Fibroblast of skin of scalp (primary cell): ENCODE data around the gene SLC12A8.
A peak's percentile ranks its signal among the peaks of the same experiment; 100 is the strongest.

Experiments
- DNase-seq: peaks from one replicate; pipeline ENCODE4 v3.0.0-alpha.2; 2013

SLC12A8 gene

DNA sequence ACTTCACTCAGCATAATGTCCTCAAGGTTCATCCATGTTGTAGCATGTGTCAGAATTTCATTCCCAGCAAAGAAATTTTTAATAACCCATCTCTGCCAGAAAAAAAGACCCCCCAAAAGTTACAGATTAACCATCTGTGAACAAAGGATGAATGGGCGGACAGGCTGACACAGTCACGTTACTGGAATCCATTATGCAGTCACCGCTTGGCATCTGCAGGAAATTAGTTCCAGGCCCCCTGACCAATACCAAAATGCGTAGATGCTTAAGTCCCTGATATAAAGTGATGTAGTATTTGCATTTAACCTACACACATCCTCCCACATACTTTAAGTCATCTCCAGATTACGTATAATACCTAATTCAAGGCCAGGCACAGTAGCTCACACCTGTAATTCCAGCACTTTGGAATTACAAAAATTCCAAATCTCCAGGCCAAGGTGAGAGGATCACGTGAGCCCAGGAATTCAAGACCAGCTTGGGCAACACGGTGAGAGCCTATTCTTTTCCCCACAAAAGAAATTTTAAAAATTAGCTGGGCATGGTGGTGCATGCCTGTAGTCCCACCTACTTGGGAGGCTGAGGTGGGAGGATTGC lies 1.5 kb upstream of the SLC12A8 start:
- peak; percentile 87 for DNase-seq

DNA sequence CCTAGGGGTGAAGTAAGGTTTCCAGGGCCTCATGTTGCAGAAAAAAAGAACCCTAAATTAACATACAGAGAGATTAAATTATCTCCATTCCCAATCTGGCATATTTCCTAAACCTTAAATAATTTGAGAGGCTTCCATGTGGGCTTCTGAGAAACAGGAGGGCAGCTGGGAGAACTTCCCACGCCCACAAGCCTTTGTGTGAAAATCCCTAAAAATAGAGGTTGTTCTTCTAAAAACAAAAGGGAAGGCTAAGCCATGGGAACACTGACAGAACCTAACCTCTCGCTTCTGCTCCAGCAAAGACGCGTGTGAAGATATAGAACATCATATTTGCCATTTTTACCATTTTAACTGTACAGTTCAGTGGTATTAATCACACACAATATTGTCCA lies 812 bp upstream of the SLC12A8 start:
- peak; percentile 45 for DNase-seq

DNA sequence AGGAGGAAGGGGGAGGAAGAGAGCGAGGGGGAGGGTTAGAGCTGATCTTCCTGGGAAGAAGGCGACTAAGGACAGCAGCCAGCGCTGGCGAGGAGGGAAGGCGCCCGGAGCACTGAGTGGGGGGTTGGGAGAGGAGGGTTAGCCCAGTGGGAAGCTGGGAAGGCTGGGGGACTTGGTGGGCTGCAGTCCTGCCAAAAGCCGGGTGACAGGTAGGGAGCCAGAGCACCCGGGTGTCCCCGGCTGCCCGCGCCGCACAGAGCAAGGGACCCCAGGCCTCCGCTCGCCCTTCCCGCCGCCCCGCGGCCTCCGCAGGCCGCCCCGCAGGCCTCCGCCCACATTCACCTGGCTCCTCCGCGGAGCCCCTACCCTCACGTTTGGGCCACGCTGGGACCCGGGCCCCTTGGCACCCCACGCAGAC lies 448 bp downstream of the SLC12A8 start:
- no peak for DNase-seq

DNA sequence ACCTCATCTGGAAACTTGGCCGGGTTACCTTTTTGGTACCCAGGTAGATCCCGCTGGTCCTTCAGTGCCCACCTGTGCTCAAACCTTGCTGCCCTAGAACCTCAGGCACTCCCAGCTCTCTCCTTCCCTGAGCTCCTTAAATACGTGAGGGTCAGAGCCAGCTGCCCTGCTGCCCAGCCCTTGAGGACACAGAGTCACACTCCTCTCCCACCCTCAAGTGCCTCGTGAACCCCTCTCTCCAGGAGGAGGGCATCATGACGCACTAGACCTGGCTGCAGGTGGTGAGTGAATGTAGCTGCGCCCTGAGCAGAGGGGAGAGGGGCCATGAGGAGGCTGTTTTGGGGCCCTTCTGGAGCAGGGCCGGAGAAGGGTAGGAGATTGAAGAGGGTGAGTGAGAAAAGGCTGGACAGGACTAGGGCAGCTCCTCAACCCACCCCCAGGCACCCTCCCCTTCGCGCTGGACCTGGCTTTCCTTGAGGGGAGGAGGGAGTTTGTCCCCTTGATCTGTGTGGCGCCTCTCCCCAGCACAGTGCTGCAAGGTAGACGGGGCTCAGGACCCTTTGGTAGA lies 941 bp downstream of the SLC12A8 start:
- DNase-seq, result no peak

DNA sequence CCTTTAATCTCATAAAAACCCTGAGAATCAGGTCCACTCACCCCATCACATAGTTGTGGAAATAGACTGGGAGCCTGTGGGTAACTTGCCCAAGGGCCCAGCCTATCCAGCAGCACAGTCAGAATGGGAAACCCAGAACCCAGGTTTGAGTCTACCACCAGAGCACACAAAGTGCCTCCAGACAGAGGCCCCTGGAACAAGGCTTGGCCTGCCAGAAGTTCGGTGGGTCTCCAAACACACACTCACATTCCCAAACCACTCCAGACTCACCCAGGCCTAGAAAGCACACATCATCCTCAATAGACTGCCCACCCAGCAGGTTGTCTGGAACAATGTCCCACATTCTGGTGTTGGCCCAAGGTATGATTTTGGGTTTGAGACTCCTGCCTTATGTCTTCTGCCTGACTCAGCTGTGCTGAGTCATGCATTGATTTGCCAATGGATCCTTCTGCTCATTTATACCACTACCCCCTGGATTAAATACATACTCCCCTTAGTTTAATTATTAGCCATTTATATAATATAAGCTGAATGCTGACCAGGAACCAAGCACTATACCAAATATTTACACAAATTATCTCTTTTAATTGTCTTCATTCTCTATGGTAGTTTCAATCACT lies 4.5 kb downstream of the SLC12A8 start:
- no peak for DNase-seq

DNA sequence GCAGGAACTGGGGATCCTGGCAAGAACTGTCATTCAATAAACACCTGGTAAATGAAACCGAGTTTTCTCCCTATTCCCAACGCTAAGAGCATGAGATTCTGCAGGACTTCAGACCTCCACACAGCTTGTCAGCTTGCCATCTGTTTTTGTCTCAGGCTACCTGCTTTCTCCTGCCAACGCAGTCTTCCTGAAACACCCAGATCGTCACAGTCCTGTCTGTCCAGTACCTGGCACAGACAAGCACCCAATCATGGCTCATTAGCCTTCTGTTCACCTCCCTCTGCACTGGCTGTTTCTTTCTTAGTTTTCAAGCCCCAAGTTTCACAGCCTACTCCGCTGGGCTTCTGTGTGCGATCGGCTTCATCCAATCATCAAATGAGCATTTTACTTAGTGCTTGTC lies 5.0 kb downstream of the SLC12A8 start:
- DNase-seq, result no peak

DNA sequence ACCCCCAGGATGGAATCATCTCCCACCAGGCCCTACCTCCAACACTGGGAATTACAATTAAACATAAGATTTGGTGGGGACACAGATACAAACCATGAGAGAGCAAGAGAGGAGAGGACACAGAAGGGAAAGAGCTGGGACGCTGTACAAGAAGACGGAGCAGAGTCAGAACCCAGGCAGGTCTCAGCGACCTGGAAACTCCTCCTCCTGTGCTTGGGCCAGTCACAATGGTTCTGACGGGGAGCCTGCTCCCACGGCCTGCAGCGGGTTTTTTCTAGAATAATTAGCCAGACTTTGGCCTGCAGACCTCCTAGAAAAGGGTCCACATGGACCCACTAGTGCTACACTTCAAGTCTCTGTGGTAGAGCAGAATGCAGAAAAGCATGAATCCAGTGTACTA lies 5.6 kb downstream of the SLC12A8 start:
- no peak for DNase-seq

DNA sequence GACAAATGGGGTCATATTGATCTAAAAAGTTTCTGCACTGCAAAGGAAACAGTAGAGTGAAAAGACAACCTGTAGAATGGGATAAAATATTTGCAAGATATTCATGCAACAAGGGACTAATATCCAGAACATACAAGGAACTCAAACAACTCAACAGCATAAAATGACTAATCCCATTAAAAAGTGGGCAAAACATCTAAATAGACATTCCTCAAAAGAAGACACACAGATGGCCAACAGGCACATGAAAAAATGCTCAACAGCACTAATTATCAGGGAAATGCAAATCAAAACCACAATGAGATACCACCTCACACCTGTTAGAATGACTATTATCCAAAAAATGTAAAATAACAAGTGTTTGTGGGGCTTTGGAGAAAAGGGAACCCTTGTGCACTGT lies 8.8 kb downstream of the SLC12A8 start:
- DNase-seq, result no peak

DNA sequence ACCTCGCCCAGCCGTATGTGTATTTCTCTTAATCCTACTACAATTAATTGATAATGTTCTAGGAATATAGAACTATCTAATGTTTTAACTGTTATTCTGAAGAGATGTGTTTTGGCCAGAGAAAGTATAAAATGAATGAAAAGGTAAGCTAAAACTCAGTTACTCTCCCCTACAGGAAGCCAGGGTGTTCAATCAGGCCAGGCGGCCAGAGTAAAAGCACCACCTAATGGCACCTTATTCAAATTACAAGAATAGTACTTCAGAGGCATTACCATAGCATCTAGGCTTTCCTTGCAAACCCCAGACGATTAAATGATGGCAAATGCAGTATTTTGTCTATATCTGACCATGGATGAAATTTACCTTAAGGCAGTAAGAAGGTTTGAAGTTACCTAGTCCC lies 10.4 kb downstream of the SLC12A8 start:
- no peak for DNase-seq

DNA sequence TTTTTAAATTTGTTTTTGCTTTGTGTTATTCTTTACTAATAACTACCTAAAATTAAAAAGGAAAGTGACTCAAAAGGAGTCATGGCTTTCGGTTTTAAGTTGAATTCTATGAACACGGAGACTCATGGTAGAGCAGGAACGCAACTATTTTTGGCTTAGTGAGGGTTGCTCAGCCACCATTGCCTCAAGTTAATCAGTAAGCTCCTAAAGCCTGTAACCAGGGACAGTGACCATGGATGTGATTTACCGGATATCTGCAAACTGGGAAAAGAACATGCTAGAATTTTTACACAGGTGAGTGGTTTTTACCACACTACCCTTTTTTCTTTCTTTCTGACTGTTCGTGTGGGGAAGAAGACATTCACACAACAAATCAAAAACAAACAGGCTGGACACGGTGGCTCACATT lies 11.8 kb downstream of the SLC12A8 start:
- no peak for DNase-seq

DNA sequence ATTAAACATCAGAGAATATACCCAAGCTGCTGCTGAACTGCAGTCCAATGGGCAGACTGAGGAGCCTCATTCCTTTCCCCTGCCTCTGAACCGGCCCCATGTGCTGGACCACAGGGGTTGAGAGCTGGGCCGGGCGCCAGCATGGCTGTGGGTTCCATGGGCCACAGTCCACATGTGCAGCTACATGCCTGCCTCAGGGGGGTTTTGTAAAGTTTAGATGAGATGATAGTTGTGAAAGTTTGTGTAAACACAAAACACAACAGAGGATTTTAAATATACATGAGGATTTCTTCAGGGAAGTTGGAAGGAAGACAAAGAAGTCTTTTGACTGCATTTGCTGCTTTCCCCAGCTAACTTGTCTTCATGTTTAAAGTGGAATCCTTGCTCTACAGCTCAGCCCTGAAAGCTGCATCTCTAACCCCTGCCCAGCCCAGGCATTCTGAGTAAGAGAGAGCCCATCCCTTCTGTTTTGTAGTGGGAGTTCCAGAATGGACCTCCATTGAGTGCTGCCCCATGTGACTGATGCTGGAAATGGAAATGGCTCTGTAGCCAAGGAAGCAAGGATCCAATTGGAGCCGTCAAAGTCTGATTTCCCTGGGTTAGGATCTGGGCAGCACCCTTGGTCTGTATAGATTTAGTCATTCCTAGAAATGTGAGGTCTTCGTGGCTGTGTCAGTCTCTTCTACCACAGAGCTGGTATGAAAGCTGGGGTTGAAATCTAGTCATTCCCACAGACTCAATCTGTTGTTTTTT lies 17.5 kb downstream of the SLC12A8 start:
- DNase-seq, result peak; percentile 93

DNA sequence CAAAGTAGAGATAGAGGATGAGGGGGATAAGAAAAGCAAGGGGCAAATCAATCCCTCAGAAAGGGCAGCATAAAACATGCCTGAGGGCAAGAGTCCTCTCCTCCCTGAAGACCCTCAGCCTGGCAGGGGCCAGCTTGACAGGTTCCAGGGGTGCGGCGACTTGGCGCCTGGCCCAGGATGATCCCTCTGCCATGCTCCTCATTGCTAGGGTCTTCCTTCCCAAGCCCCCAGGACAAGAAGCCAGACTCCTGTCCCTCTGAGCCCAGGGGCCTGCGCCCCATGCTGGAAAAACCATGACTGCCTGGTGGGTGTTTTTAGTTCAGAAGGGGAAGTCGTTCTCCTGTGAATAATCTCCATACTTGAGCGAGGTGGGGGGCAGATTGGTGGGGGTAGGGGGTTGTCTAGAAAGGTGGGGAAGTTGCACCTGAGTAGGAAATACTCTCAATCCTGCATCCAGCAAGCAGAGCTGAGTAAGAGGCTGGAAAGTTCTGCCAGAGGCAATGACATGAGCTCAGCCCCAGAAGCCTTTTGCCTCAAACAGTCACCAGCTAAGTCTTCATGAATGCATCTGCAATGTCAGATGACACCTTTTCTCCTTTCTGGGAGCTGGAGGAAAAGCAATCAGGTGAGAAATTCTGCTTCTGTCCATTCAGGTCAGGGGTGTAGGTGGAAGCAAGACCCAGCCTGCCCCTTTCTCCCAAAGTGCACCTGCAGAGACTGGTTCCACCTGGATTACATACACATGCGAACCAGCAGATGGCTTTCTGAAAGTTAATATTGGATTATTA lies 18.3 kb downstream of the SLC12A8 start:
- DNase-seq, result no peak

DNA sequence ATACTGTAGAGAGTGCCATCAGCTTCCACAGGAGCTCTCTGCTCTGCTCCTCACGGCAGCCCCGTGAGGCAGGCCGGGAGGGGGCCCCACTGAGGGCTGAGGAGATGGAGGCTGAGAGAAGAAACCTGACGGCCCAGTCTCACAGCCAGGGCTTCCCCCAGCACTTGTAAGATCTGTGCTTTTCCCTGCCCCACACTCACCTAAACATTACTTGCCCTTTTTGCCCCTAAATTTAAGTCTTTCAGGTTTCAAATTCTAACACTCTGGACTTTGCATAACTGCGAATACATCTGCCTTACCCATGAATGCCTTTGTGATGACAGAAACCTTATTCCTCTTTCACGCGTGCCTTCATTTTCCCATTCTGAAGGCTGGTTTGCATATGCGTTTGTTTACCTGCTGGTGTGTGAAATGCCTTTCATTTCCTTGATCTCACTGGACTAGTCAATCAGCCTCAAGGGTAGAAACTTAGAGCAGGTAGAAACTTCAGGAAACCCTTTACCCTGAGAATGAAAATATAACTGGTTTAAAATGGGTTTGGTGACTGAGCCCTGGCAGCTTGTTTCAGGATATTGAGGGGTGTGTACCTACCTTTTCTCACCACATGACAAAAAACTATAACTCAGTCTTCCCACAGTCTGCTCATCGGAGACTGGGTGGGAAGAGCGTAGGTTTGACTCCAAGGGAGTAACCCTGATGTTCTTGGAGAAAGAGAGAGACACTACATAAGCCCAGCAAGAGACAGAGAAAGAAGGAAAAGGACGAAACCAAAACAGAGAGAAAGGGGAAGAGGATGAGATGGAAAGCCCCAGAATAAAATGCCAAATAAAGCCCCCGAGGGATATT lies 20.1 kb downstream of the SLC12A8 start:
- no peak for DNase-seq

DNA sequence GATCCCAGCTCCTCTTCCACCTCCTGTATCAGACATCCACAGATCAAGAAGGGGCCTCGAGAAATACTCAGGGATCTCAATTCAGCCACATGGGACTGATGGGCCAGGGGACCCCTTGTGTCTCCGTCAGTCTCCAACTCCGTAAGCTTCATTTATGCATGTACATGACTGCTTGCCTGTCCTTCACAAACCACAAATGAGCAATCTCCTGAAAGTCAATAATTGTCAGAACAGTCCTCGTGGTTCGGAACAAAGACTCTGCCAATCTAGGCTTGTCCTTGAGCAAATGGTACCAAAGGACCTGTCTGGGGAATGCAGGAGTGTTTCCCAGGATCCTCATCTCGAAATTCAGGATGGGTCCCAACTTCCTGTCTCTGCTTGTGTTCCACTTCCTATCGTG lies 20.8 kb downstream of the SLC12A8 start:
- no peak for DNase-seq

DNA sequence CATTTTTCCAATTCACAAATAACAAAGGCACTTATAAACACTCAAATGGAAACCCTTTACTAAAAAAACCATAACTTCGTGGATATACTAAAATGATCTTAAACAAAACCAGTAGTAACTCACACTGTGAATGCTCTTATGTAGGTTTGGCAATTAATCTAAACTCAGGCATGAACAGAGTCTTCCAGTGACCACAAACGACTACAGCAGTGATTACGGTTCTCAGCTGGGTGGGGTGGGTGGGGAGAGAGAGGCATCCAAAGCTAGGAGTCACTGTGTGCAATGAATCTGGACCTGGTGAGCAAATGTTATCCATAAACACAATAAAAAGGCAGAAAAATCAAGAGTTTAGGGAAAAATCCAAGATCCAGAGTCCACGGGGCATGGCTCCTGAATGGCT lies 21.3 kb downstream of the SLC12A8 start:
- peak; percentile 44 for DNase-seq

DNA sequence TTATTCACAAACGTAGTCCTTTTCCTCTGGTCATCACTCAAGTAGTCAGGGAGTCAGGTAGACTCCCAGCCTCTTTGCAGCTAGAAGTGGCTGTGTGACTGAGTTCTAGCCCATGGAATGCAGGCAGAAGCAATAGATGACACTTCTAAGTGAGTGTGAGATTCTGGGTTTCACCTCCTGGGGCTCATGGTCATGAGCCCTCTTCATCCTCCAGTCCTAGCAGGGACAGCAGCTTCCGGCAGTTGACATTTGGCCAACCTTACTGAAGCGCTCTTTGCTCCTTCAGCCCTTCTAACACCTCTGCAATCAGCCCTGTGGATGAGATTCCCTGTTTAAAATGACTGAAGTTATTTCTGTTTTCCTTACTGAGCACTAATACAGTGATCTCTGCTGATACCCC lies 21.8 kb downstream of the SLC12A8 start:
- no peak for DNase-seq

DNA sequence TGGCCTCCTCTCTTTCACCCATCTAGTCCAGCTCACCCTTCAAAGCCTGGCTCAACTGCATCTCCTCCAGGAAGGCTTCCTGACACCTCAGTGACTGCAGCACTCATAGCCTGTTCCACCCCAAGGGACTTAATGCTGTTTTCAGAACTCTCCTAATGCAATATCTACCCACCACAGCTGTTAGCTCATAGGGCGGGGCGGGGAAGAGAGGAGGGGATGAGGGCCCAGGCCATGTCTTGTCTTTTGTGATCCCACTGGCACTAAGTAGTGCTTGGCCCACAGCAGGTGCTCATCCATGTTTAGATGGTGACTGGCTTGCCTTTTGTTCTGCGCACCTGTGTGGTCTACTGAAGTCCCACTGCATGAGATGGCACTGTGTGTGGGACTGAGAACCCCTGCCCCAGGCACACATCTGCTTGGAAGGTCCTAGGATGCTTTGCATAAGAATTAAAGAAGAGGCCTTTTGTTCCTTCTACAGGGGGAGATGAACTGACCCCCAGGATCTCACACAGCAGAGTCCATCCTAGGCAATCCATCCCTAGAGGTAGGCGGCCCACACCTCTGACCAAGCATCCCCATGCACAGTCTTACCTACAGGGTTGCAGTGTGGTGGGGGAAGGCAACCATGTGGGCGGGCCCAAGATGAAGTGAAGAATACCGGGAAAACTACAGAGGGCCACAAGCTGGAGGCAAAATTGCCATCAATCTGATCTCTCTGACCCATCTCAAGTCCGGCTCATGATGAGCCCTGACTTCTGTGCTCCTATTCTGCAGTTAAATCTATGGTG lies 23.0 kb downstream of the SLC12A8 start:
- DNase-seq, result no peak

DNA sequence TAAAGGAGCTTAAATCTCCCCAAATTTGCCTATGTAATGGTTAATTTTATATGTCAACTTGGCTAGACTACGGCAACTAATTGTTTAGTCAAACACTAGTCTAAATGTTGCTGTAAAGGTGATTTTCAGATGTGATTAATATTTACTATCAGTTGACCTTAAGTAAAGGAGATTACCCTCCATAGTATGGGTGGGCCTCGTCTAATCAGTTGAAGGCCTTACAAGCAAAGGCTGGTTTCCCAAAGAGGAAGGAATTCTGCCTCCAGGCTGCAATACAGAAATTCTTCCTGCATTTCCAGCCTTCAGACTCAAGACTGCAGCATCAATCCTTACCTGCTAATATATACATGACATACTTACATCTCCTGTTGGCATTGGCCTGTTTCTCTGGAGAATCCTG lies 23.6 kb downstream of the SLC12A8 start:
- DNase-seq, result no peak

DNA sequence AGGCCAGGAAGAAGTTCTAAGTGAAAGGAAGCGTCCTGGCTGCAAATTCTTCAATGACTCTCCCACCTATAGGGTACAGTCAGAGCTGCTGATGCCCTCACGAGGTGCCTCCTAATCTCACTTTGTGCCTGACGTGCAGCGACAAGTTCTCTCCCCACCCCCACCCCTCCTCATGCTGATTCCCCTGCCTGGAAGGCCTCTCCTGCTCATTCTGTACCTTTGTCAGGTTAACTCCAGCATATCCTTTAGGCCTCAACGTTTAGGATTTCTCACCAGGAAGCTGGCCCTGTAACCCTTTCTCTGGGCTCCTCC lies 25.0 kb downstream of the SLC12A8 start:
- DNase-seq, result no peak

DNA sequence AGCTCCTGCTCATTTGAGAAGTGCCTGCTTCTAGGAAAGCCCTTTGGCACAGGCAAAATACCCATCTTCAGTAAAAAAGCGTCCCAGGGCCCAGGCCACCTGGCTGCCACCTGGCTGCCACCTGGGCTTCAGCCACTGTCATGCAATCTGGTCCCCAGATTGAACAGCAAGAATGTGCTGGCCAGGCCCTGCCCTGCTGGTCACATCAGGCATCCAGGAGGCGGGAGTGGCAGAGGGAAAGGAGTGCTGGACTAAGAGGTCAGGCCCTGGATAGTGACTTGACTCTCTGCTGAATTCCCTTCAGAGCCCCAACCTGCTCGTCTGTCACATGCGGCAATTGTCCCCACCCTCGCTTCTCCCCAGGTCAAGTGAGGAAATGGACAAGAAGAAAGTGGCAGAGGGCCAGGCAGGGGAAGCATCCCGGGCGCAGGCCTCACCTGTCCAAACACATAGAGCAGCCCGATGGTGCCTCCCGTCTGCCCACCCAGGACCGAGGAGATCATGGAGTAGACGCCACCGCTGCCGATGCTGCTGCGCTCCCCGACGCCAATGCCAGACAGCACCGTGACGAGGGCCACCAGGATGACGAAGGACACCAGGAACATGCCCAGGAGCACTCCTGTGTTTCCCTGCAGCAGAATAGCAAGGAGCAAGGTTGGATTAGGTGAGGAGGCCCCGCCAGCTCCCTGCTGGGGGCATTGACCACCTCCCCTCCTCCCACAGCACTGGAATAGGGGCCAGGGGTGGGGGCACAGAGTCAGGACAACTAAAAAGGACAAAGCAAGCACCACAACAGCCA lies 25.5 kb downstream of the SLC12A8 start:
- DNase-seq, result no peak
